Left ventricle myocardium inferior (tissue), 1 donor: Measurements from ENCODE around the gene DOC2B. TPM values are rescaled to one million over a fixed set of nuclear protein-coding genes. Genes with fewer than 3 reads are reported as not detected.
"Not testable (repeated sequence)": the region's sequence is repeated elsewhere in the genome, so short reads cannot be mapped to it uniquely, and the experiment has no call there.

Source experiments
- DNase-seq: peaks from one replicate; pipeline ENCODE4 v3.0.0-alpha.2; 2020
- H3K27ac ChIP-seq: fragments of 200-600 bp; replicated peaks from 2 replicates; pipeline ENCODE4 v1.8.0; 2021
- H3K27me3 ChIP-seq: fragments of 200-600 bp; 2 replicates; pipeline ENCODE4 v1.8.0; 2021; ENCODE audit warnings: low read depth
- H3K36me3 ChIP-seq: fragments of 200-600 bp; 2 replicates; pipeline ENCODE4 v1.8.0; 2021
- H3K4me1 ChIP-seq: fragments of 200-600 bp; 2 replicates; pipeline ENCODE4 v1.8.0; 2021
- H3K4me3 ChIP-seq: fragments of 200-600 bp; 2 replicates; pipeline ENCODE4 v1.8.0; 2021; ENCODE audit warnings: mild to moderate bottlenecking, moderate library complexity
- H3K9me3 ChIP-seq: fragments of 200-600 bp; replicated peaks from 2 replicates; pipeline ENCODE4 v1.8.0; 2021
- CTCF ChIP-seq: fragments of 200-600 bp; IDR thresholded peaks from 2 replicates; pipeline ENCODE4 v1.8.0; 2021; ENCODE audit warnings: antibody characterized with exemption, mild to moderate bottlenecking, borderline replicate concordance
- intact Hi-C: fragments of 100-400 bp; cut with micrococcal nuclease; formaldehyde crosslinking; loops from one replicate; pipeline ENCODE4 v1.11.0; 2022
- total RNA-seq: library from RNA; stranded (reverse); fragmentation: NEBNext Ultra II Directional; extraction: Animal tissue kit (Norgen Biotek cat#: 25700); gene quantifications from one replicate; pipeline ENCODE4 v1.2.1, GENCODE V29; 2021
- donor health status: DM: no; HTN: yes; CAD: no; lungs with severe emphysema.

Gene DOC2B
- total RNA-seq, 1 donor from 2014 or later, result 2.7 TPM

GRCh38 chr17:227078-227945, 45.9 kb upstream of the DOC2B start:
- TF ChIP-seq CTCF, result no peak
- H3K9me3 ChIP-seq, result no peaks in the 10 kb centered on the region
- intact Hi-C loops, result no loop called here
- no peak overlapping the region for H3K4me3 ChIP-seq
- H3K4me1 ChIP-seq, result peaks cover 36% of the 10 kb centered on the region
- no peak overlapping the region for H3K27ac ChIP-seq
- no peaks in the 10 kb centered on the region for H3K36me3 ChIP-seq
- H3K27me3 ChIP-seq, result peaks cover 14% of the 10 kb centered on the region
- DNase-seq, result peak; percentile 8

- peak; percentile 5 for DNase-seq
- no peak for TF ChIP-seq CTCF
- H3K27me3 ChIP-seq, result peaks cover 14% of the 10 kb centered on the region
- no peak overlapping the region for H3K27ac ChIP-seq
- H3K4me1 ChIP-seq, result peaks cover 29% of the 10 kb centered on the region
- H3K4me3 ChIP-seq, result no peak overlapping the region
- intact Hi-C loops, result no loop called here
- no peaks in the 10 kb centered on the region for H3K9me3 ChIP-seq
- no peaks in the 10 kb centered on the region for H3K36me3 ChIP-seq
These were observed 44.9 kb upstream of the DOC2B start for GRCh38 chr17:226108-227077.

- DNase-seq, result peak; percentile 4
- intact Hi-C loops, result no loop called here
These were observed 44.1 kb upstream of the DOC2B start for GRCh38 chr17:225551-225950.

GRCh38 chr17:224576-224975, 43.1 kb upstream of the DOC2B start:
- Histone ChIP-seq H3K27me3 (peaks cover 12% of the 10 kb centered on the region), H3K4me1 (peaks cover 24% of the 10 kb centered on the region)
- DNase-seq, H3K36me3 ChIP-seq, H3K4me3 ChIP-seq, H3K9me3 ChIP-seq, H3K27ac ChIP-seq, intact Hi-C loops: not testable (repeated sequence)

More at GRCh38 chr17:225551-225950, 44.1 kb upstream of the DOC2B start:
- peaks cover 29% of the 10 kb centered on the region for H3K4me1 ChIP-seq
- H3K4me3 ChIP-seq, result no peak overlapping the region
- no peak overlapping the region for H3K27ac ChIP-seq
- no peaks in the 10 kb centered on the region for H3K9me3 ChIP-seq
- H3K27me3 ChIP-seq, result peaks cover 14% of the 10 kb centered on the region
- no peak for TF ChIP-seq CTCF
- H3K36me3 ChIP-seq, result no peaks in the 10 kb centered on the region

GRCh38 chr17:223723-224471, 42.4 kb upstream of the DOC2B start:
- no peak overlapping the region for H3K4me3 ChIP-seq
- no peak overlapping the region for H3K27ac ChIP-seq
- intact Hi-C loops, result no loop called here
- DNase-seq, result peak; percentile 9
- H3K4me1 ChIP-seq, result peaks cover 17% of the 10 kb centered on the region
- no peaks in the 10 kb centered on the region for H3K9me3 ChIP-seq
- TF ChIP-seq CTCF, result no peak
- no peaks in the 10 kb centered on the region for H3K36me3 ChIP-seq
- H3K27me3 ChIP-seq, result peaks cover 5% of the 10 kb centered on the region
